H9 (cell line): ENCODE measurements around the gene APP. TPM values are rescaled to one million over a fixed set of nuclear protein-coding genes. Genes with fewer than 3 reads are reported as not detected.

Experiments used
- DNase-seq: peaks from one replicate; pipeline ENCODE4 v3.0.0-alpha.2; 2017
- H2AFZ ChIP-seq: one replicate; pipeline ENCODE4 v1.6.1; 2013; ENCODE audit warnings: mild to moderate bottlenecking, low read length, control low read depth, moderate library complexity
- H2AK5ac ChIP-seq: 2 replicates; pipeline ENCODE4 v1.6.1; 2013; ENCODE audit warnings: low read length, control low read depth, mixed read lengths; ENCODE audit not compliant: insufficient read length
- H2BK120ac ChIP-seq: one replicate; pipeline ENCODE4 v1.6.1; 2013; ENCODE audit warnings: low read depth, mild to moderate bottlenecking, low read length, control low read depth, inconsistent platforms; ENCODE audit not compliant: poor library complexity, severe bottlenecking
- H2BK12ac ChIP-seq: 2 replicates; pipeline ENCODE4 v1.6.1; 2013; ENCODE audit warnings: low read length, control low read depth, mixed read lengths, low read depth; ENCODE audit not compliant: insufficient read length
- H2BK15ac ChIP-seq: 2 replicates; pipeline ENCODE4 v1.6.1; 2013; ENCODE audit warnings: low read depth, low read length, control low read depth
- H2BK20ac ChIP-seq: one replicate; pipeline ENCODE4 v1.6.1; 2013; ENCODE audit warnings: low read depth, mild to moderate bottlenecking, low read length, control low read depth, inconsistent platforms; ENCODE audit not compliant: poor library complexity, severe bottlenecking
- H2BK5ac ChIP-seq: 2 replicates; pipeline ENCODE4 v1.6.1; 2013; ENCODE audit warnings: low read length, control low read depth, mixed read lengths; ENCODE audit not compliant: insufficient read length
- H3K14ac ChIP-seq: 2 replicates; pipeline ENCODE4 v1.6.1; 2013; ENCODE audit warnings: low read length, control low read depth; ENCODE audit not compliant: insufficient read depth
- H3K18ac ChIP-seq: 2 replicates; pipeline ENCODE4 v1.6.1; 2013; ENCODE audit warnings: low read depth, mild to moderate bottlenecking, mixed read lengths, low read length, control low read depth; ENCODE audit not compliant: insufficient read length
- H3K23ac ChIP-seq: 2 replicates; pipeline ENCODE4 v1.6.1; 2013; ENCODE audit warnings: low read length, control low read depth, mixed read lengths, low read depth; ENCODE audit not compliant: insufficient read length
- H3K23me2 ChIP-seq: 2 replicates; pipeline ENCODE4 v1.6.1; 2013; ENCODE audit warnings: low read depth, mild to moderate bottlenecking, mixed read lengths, low read length, control low read depth; ENCODE audit not compliant: insufficient read length, poor library complexity, severe bottlenecking
- H3K27ac ChIP-seq: 2 replicates; pipeline ENCODE4 v1.5.1; 2013; ENCODE audit warnings: low read length, control low read depth, mixed read lengths, low read depth; ENCODE audit not compliant: insufficient read length
- H3K27me3 ChIP-seq: 2 replicates; pipeline ENCODE4 v1.6.1; 2013; ENCODE audit warnings: low read length, control low read depth, inconsistent platforms; ENCODE audit not compliant: insufficient read depth
- H3K4ac ChIP-seq: 2 replicates; pipeline ENCODE4 v1.6.1; 2013; ENCODE audit warnings: low read depth, mild to moderate bottlenecking, control low read depth, inconsistent platforms, low read length, moderate library complexity
- H3K4me1 ChIP-seq: 2 replicates; pipeline ENCODE4 v1.6.1; 2013; ENCODE audit warnings: low read length, control low read depth, inconsistent platforms; ENCODE audit not compliant: insufficient read depth
- H3K4me2 ChIP-seq: 2 replicates; pipeline ENCODE4 v1.6.1; 2013; ENCODE audit warnings: low read length, control low read depth, mixed read lengths; ENCODE audit not compliant: insufficient read length, insufficient read depth
- H3K56ac ChIP-seq: 2 replicates; pipeline ENCODE4 v1.6.1; 2013; ENCODE audit warnings: low read depth, mild to moderate bottlenecking, mixed read lengths, low read length, control low read depth; ENCODE audit not compliant: insufficient read length
- H3K79me1 ChIP-seq: 2 replicates; pipeline ENCODE4 v1.6.1; 2013; ENCODE audit warnings: low read depth, mild to moderate bottlenecking, moderate library complexity, low read length, control low read depth, inconsistent platforms; ENCODE audit not compliant: insufficient read depth, poor library complexity, severe bottlenecking
- H3K79me2 ChIP-seq: 2 replicates; pipeline ENCODE4 v1.6.1; 2013; ENCODE audit warnings: low read length, control low read depth, inconsistent platforms; ENCODE audit not compliant: insufficient read depth
- H3K9ac ChIP-seq: 2 replicates; pipeline ENCODE4 v1.6.1; 2013; ENCODE audit warnings: low read length, control low read depth, mixed read lengths; ENCODE audit not compliant: insufficient read length; ENCODE audit errors: extremely low read depth
- H3K9me3 ChIP-seq: one replicate; pipeline ENCODE4 v1.6.1; 2013; ENCODE audit warnings: low read depth, low read length, inconsistent platforms; ENCODE audit not compliant: control insufficient read depth
- H3T11ph ChIP-seq: one replicate; pipeline ENCODE4 v1.6.1; 2013; ENCODE audit warnings: mild to moderate bottlenecking, low read length, control low read depth, inconsistent platforms
- H4K20me1 ChIP-seq: one replicate; pipeline ENCODE4 v1.6.1; 2013; ENCODE audit not compliant: control insufficient read depth, insufficient read length, insufficient read depth
- H4K5ac ChIP-seq: 2 replicates; pipeline ENCODE4 v1.6.1; 2013; ENCODE audit warnings: low read depth, mild to moderate bottlenecking, mixed read lengths, low read length, control low read depth; ENCODE audit not compliant: insufficient read length
- H4K8ac ChIP-seq: replicated peaks from 2 replicates; pipeline ENCODE4 v1.6.1; 2013; ENCODE audit warnings: low read length, control low read depth, mixed read lengths, low read depth; ENCODE audit not compliant: insufficient read length
- H4K91ac ChIP-seq: 2 replicates; pipeline ENCODE4 v1.6.1; 2013; ENCODE audit warnings: low read depth, mild to moderate bottlenecking, moderate library complexity, mixed read lengths, low read length, control low read depth; ENCODE audit not compliant: insufficient read length
- H3K27ac Mint-ChIP-seq, 3 experiments: 2 replicates in 2 of 3; 3 replicates in 1 of 3; pipeline ENCODE4 v1.8.0; 2020 to 2021; ENCODE audit warnings: mixed read lengths in 3 of 3, mild to moderate bottlenecking in 1 of 3, moderate library complexity in 1 of 3
- H3K27me3 Mint-ChIP-seq: 2 replicates; pipeline ENCODE4 v1.8.0; 2021; ENCODE audit warnings: low read depth, mild to moderate bottlenecking, moderate library complexity, mixed read lengths
- H3K36me3 Mint-ChIP-seq, 3 experiments: 2 replicates in 2 of 3; 3 replicates in 1 of 3; pipeline ENCODE4 v1.8.0; 2020 to 2021; ENCODE audit warnings: low read depth in 3 of 3, mixed read lengths in 3 of 3; ENCODE audit not compliant: insufficient read depth in 1 of 3
- H3K4me1 Mint-ChIP-seq, 2 experiments: 2 replicates each; pipeline ENCODE4 v1.8.0; 2020; ENCODE audit warnings: mixed read lengths in 2 of 2
- H3K4me3 Mint-ChIP-seq, 2 experiments: 2 replicates in 1 of 2; 3 replicates in 1 of 2; pipeline ENCODE4 v1.8.0; 2020 to 2021; ENCODE audit warnings: mild to moderate bottlenecking in 2 of 2, mixed read lengths in 2 of 2, moderate library complexity in 1 of 2
- H3K9me3 Mint-ChIP-seq, 2 experiments: 2 replicates in 1 of 2; 3 replicates in 1 of 2; pipeline ENCODE4 v1.8.0; 2020; ENCODE audit warnings: mild to moderate bottlenecking in 2 of 2, mixed read lengths in 2 of 2, moderate library complexity in 1 of 2
- CTCF ChIP-seq: fragments of 200-600 bp; sonication (generic); conservative IDR thresholded peaks from 3 replicates; pipeline ENCODE4 v1.8.0; 2021; ENCODE audit warnings: antibody characterized with exemption, mild to moderate bottlenecking
- WGBS: extraction: QIAGEN DNeasy Blood & Tissue Kit; methylation state at CpG from one replicate; pipeline ENCODE4 v1.1.7; 2013; ENCODE audit warnings: missing lambda C conversion rate, low lambda C conversion rate, mixed read lengths; ENCODE audit not compliant: insufficient read length; ENCODE audit errors: extremely low coverage; 5-methylcytosine and 5-hydroxymethylcytosine counted together
- total RNA-seq: library from RNA; stranded (reverse); gene quantifications from 2 replicates; pipeline ENCODE4 v1.2.1, GENCODE V29; 2021

APP gene
- total RNA-seq, 1 experiment from 2014 or later, result 380 TPM

- Histone ChIP-seq H3K4me2 (no peak overlapping the region), H2BK5ac (no peak overlapping the region), H2BK12ac (no peak overlapping the region), H4K20me1 (no peaks in the 10 kb centered on the region), H3K23me2 (no peaks in the 10 kb centered on the region), H2BK15ac (no peak overlapping the region), H3K9ac (no peak overlapping the region), H3K79me2 (peaks cover 25% of the 10 kb centered on the region), H3K9me3 (no peaks in the 10 kb centered on the region), H2AK5ac (no peak overlapping the region), H3K23ac (peak overlapping the region; percentile 62), H4K5ac (no peak overlapping the region), H3K56ac (no peak overlapping the region), H3K18ac (no peak overlapping the region), H3K79me1 (peaks cover 10% of the 10 kb centered on the region), H3K4ac (no peak overlapping the region), H4K91ac (no peak overlapping the region), H3K14ac (no peak overlapping the region), H2BK20ac (no peak overlapping the region), H2AFZ (no peak overlapping the region), H3K4me1 (peaks cover 9% of the 10 kb centered on the region), H4K8ac (no peak overlapping the region), H2BK120ac (no peak overlapping the region), H3T11ph (no peak overlapping the region), H3K27ac (no peak overlapping the region), H3K27me3 (no peaks in the 10 kb centered on the region)
- Mint-ChIP-seq H3K36me3 (peaks cover 0 to 4% (median 4%) of the 10 kb centered on the region in 3 experiments; a peak in 4 of 7 replicates), H3K4me3 (no peak overlapping the region), H3K27ac (peak overlapping the region; percentile 52 to 95 (median 64); a peak in 6 of 7 replicates), H3K9me3 (no peaks in the 10 kb centered on the region), H3K4me1 (peaks cover 42 to 47% of the 10 kb centered on the region in 2 experiments), H3K27me3 (no peaks in the 10 kb centered on the region)
- no CpG with 5 or more reads among the region's 13 CpGs for whole genome bisulfite sequencing
- TF ChIP-seq CTCF, result no peak
- DNase-seq, result no peak
These were observed 73.8 kb downstream of the APP start for GRCh38 chr21:26096494-26097371.
